Measurements from ENCODE around the gene ALG9.

DNA sequence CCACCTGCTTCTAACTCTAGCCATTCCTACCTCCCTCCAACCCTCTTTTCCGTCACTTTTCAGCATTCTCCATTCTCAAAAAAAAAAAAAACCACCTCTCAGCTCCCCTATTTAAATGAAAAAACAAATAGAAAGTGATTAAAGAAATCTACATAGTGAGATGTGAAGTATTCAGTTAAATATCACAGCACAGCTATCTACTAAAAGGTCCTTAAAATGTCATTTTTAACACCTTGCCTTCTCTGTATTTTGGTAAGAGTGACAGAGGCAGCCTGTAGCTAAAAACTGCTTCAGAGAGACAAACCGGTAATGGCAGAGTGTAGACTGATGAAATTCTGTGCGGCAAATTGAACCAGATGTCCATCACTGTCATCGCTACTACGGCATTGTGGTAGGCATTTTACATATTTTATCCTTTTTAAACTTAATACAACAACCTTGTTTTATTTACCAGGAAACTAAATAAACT, 346 bp upstream of the ALG9 start:
- TF ChIP-seq, protein P1, sequence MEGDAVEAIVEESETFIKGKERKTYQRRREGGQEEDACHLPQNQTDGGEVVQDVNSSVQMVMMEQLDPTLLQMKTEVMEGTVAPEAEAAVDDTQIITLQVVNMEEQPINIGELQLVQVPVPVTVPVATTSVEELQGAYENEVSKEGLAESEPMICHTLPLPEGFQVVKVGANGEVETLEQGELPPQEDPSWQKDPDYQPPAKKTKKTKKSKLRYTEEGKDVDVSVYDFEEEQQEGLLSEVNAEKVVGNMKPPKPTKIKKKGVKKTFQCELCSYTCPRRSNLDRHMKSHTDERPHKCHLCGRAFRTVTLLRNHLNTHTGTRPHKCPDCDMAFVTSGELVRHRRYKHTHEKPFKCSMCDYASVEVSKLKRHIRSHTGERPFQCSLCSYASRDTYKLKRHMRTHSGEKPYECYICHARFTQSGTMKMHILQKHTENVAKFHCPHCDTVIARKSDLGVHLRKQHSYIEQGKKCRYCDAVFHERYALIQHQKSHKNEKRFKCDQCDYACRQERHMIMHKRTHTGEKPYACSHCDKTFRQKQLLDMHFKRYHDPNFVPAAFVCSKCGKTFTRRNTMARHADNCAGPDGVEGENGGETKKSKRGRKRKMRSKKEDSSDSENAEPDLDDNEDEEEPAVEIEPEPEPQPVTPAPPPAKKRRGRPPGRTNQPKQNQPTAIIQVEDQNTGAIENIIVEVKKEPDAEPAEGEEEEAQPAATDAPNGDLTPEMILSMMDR (IDR thresholded peaks at IDR 0.05), result no peak
- no peak for TF ChIP-seq EP300 (IDR thresholded peaks at IDR 0.05)

All from tibial nerve (tissue), 4 donors.